Measurements from ENCODE around the gene HTT-AS.
"Not testable (repeated sequence)": the region's sequence is repeated elsewhere in the genome, so short reads cannot be mapped to it uniquely, and the experiment has no call there.

The HTT-AS gene

DNA sequence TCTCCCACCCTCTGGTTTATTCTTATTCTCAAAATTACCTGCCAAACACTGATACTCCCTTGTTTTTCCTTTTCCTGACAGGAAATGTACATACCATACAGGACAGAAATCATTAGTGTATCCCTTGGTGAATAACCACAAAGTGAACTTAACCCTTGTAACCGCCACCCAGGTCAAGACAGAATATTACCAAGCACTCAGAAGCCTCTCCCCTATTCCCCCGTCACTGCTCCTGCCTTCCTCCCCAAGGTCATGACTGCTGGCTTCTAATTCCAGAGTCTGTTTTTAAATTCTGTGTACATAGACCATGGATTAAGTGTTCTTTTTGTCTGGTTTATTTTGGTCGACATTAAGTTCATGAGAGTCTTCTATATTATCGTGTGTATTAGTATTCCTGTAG, 37.9 kb upstream of the HTT-AS start:
- TF ChIP-seq POLR2AphosphoS5 (IDR thresholded peaks at IDR 0.05; ENCODE audit: low read depth, low read length) (no peak), TAF1 (IDR thresholded peaks at IDR 0.05; ENCODE audit: borderline replicate concordance, low read depth, low read length) (no peak), POLR2A (IDR thresholded peaks at IDR 0.05; ENCODE audit: low read depth, low read length) (no peak)
- DNase-seq (ENCODE audit: insufficient read length): no peak
- no peak for FAIRE-seq

DNA sequence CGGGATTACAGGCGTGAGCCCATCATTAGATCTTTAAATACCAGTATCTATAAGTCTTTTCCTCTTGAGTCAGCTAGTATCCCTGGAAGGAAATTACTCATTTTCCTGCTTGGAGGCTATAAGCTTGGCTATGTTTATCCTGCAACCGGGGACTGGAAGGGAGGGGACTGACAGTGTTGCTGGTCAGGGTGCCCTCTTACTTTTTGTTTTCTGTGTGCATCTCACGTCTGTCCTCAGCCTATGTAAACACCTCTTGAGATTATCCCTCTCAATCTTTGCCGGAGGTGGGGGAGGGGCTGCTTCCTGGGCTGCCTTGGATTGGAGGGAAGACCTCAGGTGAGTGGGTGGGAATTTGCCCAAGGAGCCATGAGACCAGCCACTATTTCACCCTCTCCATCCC, 37.1 kb upstream of the HTT-AS start:
- TF ChIP-seq TAF1 (IDR thresholded peaks at IDR 0.05; ENCODE audit: borderline replicate concordance, low read depth, low read length) (no peak), POLR2A (IDR thresholded peaks at IDR 0.05; ENCODE audit: low read depth, low read length) (no peak), POLR2AphosphoS5 (IDR thresholded peaks at IDR 0.05; ENCODE audit: low read depth, low read length) (no peak)
- DNase-seq (ENCODE audit: insufficient read length) (no peak), FAIRE-seq (no peak)

DNA sequence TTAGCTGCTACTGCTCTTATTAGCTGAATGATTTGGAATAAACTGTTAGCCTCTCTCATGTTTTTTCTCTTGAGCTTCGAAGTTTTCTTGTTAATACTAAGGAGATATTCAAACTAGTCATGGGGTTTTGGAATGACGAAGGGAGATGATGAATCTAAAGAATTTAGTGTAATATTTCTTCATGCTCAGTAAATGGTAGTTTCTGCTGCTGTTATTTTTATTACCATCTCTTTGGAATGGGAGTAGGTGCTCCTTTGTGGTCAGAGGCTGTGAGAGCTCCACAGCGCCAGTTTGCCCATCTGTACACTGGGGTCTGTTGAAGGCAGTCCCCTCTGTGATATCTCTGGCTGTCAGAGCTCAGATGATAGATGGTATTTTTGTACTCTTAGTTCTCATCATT, 33.9 kb upstream of the HTT-AS start:
- no peak for DNase-seq (ENCODE audit: insufficient read length)
- FAIRE-seq: no peak
- TF ChIP-seq POLR2A (IDR thresholded peaks at IDR 0.05; ENCODE audit: low read depth, low read length) (no peak), POLR2AphosphoS5 (IDR thresholded peaks at IDR 0.05; ENCODE audit: low read depth, low read length) (no peak), TAF1 (IDR thresholded peaks at IDR 0.05; ENCODE audit: borderline replicate concordance, low read depth, low read length) (no peak)

DNA sequence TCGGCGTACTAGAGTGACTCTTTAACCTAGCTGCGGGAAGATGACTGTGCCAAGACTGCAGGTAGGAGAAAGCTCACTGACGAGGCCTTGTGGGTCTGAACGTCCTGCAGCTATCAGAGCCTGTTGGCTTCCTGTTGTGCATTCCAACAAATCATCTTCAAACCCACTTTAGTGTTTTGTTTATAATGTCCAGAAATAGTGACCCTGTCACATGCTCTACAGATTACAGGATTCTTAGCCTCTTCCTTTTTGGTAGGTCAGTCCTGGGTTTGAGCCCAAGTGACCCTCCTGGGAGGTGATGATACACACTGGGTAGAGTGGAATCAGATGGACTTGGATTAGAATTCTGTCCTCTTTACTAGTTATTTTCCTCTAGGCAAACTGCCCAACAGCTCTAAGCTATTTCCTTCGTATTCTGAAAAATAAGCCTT, 33.4 kb upstream of the HTT-AS start:
- TF ChIP-seq POLR2AphosphoS5 (IDR thresholded peaks at IDR 0.05; ENCODE audit: low read depth, low read length) (no peak), POLR2A (IDR thresholded peaks at IDR 0.05; ENCODE audit: low read depth, low read length) (no peak), TAF1 (IDR thresholded peaks at IDR 0.05; ENCODE audit: borderline replicate concordance, low read depth, low read length) (no peak)
- FAIRE-seq (no peak), DNase-seq (ENCODE audit: insufficient read length) (no peak)

DNA sequence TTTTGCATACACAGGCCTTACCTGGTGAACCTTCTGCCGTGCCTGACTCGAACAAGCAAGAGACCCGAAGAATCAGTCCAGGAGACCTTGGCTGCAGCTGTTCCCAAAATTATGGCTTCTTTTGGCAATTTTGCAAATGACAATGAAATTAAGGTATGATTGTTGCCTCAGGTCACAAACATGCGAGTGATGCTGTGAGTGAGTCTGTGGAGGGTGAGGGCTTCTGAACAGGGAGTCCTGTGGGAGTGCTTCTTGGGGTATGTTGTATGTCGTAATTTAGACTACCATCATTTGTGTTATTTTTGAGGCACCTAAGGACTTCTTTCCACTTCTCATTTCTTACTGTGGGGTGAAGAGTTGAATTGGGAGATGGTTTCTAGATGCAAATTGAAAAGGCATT, 32.9 kb upstream of the HTT-AS start:
- no peak for TF ChIP-seq POLR2A (IDR thresholded peaks at IDR 0.05; ENCODE audit: low read depth, low read length)
- TF ChIP-seq POLR2AphosphoS5 (IDR thresholded peaks at IDR 0.05; ENCODE audit: low read depth, low read length): no peak
- no peak for TF ChIP-seq TAF1 (IDR thresholded peaks at IDR 0.05; ENCODE audit: borderline replicate concordance, low read depth, low read length)
- DNase-seq (ENCODE audit: insufficient read length) (no peak), FAIRE-seq (no peak)

DNA sequence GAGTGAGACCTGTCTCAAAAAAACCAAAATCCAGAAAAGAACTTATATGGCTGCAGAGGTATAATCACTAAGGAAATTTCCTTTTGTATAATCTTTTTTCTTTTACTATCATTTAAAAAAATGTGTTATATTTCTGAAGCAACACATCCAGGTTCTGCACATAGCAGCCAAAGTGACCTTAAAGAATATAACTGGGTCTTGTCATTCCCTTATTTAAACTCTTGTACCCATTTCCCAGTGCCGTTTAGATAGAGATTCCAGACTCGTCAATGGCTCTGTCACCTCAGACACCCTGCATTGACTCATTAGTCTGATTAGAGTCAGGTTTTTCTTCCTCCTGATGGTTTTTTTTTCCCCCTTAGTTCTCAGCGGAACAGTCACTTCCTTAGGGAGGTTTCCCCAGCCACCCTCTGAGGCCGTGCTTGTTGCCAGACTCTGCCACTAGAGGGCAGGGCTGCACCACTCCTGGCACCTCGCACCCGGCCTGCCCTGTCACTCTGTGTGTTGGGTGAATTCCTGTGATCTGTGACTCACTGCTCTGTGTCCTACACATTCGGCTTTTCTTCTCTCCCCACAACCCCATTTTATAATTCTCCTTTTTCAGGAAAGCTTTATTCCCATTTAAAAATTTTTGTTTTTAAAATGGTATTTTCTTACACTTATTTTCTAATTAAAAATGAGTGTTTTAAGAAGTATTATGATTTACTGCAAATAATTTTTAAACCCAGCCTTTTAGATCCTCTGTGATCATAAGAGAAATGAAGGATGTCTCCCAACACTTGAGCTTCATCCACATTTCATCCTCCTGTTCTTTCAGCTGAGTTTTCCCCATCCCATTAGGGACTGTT, 32.2 kb upstream of the HTT-AS start:
- peak; percentile 59 for DNase-seq (ENCODE audit: insufficient read length)
- TF ChIP-seq POLR2AphosphoS5 (IDR thresholded peaks at IDR 0.05; ENCODE audit: low read depth, low read length): no peak
- TF ChIP-seq POLR2A (IDR thresholded peaks at IDR 0.05; ENCODE audit: low read depth, low read length): no peak
- peak; percentile 98 for FAIRE-seq

DNA sequence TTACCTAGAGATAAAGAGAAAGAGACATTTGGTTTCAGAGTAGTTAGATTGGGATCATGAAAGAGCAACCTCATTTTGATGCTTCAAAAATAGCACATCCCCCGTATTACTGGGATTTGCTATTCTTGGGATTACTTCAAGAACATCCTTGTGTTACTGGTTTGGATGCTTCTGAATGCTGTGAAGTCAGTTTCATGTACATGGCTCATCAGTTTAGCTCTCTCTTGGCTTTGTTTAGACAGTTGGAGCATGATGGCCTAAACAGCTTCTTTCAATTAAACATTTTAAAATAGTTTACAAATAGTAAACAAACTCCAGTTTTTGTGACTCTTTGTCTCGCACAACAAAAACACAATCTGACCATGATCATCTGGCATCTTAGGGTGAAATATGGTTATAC, 24.0 kb upstream of the HTT-AS start:
- DNase-seq (ENCODE audit: insufficient read length): no peak
- no peak for TF ChIP-seq POLR2AphosphoS5 (IDR thresholded peaks at IDR 0.05; ENCODE audit: low read depth, low read length)
- TF ChIP-seq POLR2A (IDR thresholded peaks at IDR 0.05; ENCODE audit: low read depth, low read length): no peak
- TF ChIP-seq TAF1 (IDR thresholded peaks at IDR 0.05; ENCODE audit: borderline replicate concordance, low read depth, low read length): no peak
- no peak for FAIRE-seq

DNA sequence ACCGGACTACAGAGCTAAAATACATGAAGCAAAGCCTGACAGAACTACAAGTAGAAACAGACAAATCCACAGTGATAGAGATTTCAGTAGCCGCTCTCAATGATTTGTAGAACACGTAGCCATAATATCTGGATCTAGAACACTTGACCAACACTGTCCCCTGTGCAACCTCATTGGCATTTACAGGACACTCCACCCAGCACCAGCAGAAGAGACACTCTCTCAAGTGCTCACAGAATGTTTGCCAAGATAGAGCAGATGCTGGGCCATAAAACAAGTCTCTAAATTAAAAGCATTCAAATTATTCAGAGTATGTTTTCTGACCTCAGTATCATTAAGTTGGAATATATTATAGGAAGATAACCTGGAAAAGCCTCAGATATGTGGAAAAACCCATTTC, 21.9 kb upstream of the HTT-AS start:
- DNase-seq (ENCODE audit: insufficient read length) (no peak), FAIRE-seq (no peak)
- no peak for TF ChIP-seq TAF1 (IDR thresholded peaks at IDR 0.05; ENCODE audit: borderline replicate concordance, low read depth, low read length)
- no peak for TF ChIP-seq POLR2A (IDR thresholded peaks at IDR 0.05; ENCODE audit: low read depth, low read length)
- no peak for TF ChIP-seq POLR2AphosphoS5 (IDR thresholded peaks at IDR 0.05; ENCODE audit: low read depth, low read length)

DNA sequence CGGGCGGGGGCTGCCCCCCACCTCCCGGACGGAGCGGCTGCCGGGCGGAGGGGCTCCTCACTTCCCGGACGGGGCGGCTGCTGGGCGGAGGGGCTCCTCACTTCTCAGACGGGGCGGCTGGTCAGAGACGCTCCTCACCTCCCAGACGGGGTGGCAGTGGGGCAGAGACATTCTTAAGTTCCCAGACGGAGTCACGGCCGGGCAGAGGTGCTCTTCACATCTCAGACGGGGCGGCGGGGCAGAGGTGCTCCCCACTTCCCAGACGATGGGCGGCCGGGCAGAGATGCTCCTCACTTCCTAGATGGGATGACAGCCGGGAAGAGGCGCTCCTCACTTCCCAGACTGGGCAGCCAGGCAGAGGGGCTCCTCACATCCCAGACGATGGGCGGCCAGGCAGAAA, 20.4 kb upstream of the HTT-AS start:
- DNase-seq (ENCODE audit: insufficient read length); FAIRE-seq: not testable (repeated sequence)

DNA sequence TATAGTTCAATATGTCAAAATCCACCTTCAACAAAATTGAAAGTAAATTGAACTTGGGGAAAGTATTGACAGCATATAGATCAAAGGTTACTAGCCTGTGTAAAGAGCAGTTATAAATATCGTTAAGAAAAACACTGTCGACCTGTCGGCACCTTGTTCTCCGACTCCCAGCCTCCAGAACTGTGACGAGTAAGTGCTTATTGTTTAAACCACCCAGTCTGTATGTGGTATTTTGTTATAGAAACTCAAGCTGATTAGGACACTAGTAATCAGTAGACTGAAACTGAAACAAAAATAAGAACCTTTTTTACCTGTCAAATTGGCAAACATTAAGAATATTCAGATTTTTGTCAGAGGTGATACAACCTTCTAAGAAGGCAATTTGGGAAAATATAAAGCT, 17.1 kb upstream of the HTT-AS start:
- TF ChIP-seq TAF1 (IDR thresholded peaks at IDR 0.05; ENCODE audit: borderline replicate concordance, low read depth, low read length): no peak
- TF ChIP-seq POLR2AphosphoS5 (IDR thresholded peaks at IDR 0.05; ENCODE audit: low read depth, low read length): no peak
- TF ChIP-seq POLR2A (IDR thresholded peaks at IDR 0.05; ENCODE audit: low read depth, low read length): no peak
- FAIRE-seq (no peak), DNase-seq (ENCODE audit: insufficient read length) (no peak)

DNA sequence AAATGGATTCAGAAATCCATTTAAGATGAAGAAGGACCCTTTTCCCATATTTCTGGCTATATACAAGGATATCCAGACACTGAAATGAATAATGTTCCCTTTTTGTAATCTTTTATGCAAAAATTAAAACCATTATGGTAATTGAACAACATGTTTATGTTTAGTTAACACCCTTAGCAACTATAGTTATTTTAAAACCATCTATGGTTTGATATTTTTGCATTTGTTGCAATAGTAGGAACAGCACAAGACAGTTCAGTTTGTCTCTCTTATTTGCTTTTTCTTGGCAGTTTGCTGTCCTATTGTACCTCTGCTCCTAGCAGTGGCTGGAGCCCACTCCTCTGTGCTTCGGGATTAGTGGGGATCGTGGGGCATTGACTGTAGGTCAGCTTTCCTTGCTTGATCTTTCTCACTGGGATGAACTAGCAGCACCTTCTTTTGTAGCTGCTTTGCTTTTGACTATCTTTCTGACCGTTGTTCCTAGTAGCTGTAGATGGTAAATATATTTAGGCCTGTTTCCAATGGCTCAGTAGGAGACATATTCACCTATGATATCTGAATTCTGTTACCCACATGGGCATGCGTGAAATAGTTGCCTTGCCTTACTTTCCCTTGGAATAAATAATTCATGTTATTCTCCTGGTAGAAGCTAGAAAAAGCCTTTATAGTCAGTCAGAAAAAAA, 12.9 kb upstream of the HTT-AS start:
- TF ChIP-seq POLR2A (IDR thresholded peaks at IDR 0.05; ENCODE audit: low read depth, low read length) (no peak), TAF1 (IDR thresholded peaks at IDR 0.05; ENCODE audit: borderline replicate concordance, low read depth, low read length) (no peak), POLR2AphosphoS5 (IDR thresholded peaks at IDR 0.05; ENCODE audit: low read depth, low read length) (no peak)
- peak; percentile 78 for FAIRE-seq
- DNase-seq (ENCODE audit: insufficient read length): no peak

DNA sequence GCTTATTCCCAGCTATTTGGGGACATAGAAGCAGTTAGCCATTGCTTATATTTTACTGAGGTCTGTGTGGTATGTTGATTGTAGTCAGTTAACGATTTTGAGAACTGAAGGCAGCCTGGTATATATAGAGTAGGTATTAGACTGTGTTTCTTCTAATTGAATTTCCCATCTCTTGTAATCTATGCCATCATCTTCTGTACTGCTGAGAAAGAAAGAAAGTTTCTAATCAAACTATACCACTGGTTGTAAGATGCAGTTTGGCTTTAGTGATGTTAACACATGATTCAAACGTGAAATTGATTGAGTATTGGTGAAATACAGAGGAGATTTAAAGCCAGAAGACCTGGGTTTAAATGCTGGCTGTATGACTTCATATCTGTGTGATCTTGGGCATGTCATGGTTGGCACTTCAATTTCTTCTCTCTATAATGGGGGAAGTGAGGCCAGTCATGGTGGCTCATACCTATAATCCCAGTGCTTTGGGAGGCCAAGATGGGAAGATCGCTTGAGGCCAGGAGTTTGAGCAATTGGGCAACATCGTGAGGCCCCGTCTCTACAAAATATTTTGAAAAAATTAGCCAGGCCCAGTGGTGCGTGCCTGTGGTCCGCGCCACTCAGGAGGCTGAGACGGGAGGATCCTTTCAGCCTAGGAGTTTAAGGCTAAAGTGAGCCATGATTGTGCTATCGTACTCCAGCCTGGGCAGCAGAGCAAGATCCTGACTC, 11.8 kb upstream of the HTT-AS start:
- DNase-seq (ENCODE audit: insufficient read length) (no peak), FAIRE-seq (no peak)
- no peak for TF ChIP-seq POLR2A (IDR thresholded peaks at IDR 0.05; ENCODE audit: low read depth, low read length)
- TF ChIP-seq POLR2AphosphoS5 (IDR thresholded peaks at IDR 0.05; ENCODE audit: low read depth, low read length): no peak
- TF ChIP-seq TAF1 (IDR thresholded peaks at IDR 0.05; ENCODE audit: borderline replicate concordance, low read depth, low read length): no peak
